Prostate gland (tissue), 2 donors: ENCODE measurements around the gene MCRIP2. TPM values are rescaled to one million over a fixed set of nuclear protein-coding genes. Genes with fewer than 3 reads are reported as not detected.

Experiments
- DNase-seq: peaks from one replicate; pipeline ENCODE4 v3.0.0-alpha.2; 2019; ENCODE audit warnings: low spot score
- H3K27ac ChIP-seq, 2 donors: fragments of 200-600 bp; sonication (generic); 2 replicates each; pipeline ENCODE4 v1.5.1; 2017 to 2019
- H3K27me3 ChIP-seq: fragments of 200-600 bp; sonication (generic); replicated peaks from 2 replicates; pipeline ENCODE4 v1.5.1; 2019; ENCODE audit not compliant: insufficient read depth
- H3K36me3 ChIP-seq, 2 donors: fragments of 200-600 bp; sonication (generic); 1 replicate in 1 of 2; 2 replicates in 1 of 2; pipeline versions ENCODE4 v1.5.1 to v1.8.1; 2017 to 2019
- H3K4me1 ChIP-seq: fragments of 200-600 bp; sonication (generic); replicated peaks from 2 replicates; pipeline ENCODE4 v1.5.1; 2019
- H3K4me3 ChIP-seq, 2 donors: fragments of 200-600 bp; sonication (generic); 2 replicates each; pipeline ENCODE4 v1.5.1; 2017 to 2019
- H3K9me3 ChIP-seq: fragments of 200-600 bp; sonication (generic); 2 replicates; pipeline ENCODE4 v1.5.1; 2017
- POLR2A ChIP-seq: fragments of 450-650 bp; IDR thresholded peaks from one replicate; pipeline ENCODE4 v1.6.1; 2016; ENCODE audit warnings: antibody characterized with exemption, mild to moderate bottlenecking
- POLR2AphosphoS5 ChIP-seq: sonication (generic); formaldehyde crosslinking; IDR thresholded peaks from one replicate; pipeline ENCODE4 v1.6.1; 2017; ENCODE audit warnings: antibody characterized with exemption
- WGBS: methylation state at CpG from one replicate; pipeline ENCODE4 v1.1.5; 2018; 5-methylcytosine and 5-hydroxymethylcytosine counted together
- intact Hi-C: fragments of 100-400 bp; cut with DNase I; formaldehyde crosslinking; loops from one replicate; pipeline ENCODE4 v1.14.2; 2022
- total RNA-seq, 2 donors: library from RNA; depleted of rRNA; stranded (reverse); fragments of >200 nt; gene quantifications; one replicate each; pipeline ENCODE4 v1.1.0, GENCODE V29; 2016
- TF ChIP-seq, protein P1 (sequence below), 4 experiments: fragments of 200-600 bp in 2 of 4; fragments of 450-650 bp in 2 of 4; sonication (generic) in 2 of 4; IDR thresholded peaks; 1 replicate in 3 of 4; 2 replicates in 1 of 4; pipeline ENCODE4 v1.5.1; 2016 to 2019; ENCODE audit warnings: antibody characterized with exemption in 4 of 4, mild to moderate bottlenecking in 2 of 4, moderate library complexity in 2 of 4

Gene MCRIP2
- total RNA-seq, 2 donors from 2014 or later: 59.5 to 61.6 TPM

DNA sequence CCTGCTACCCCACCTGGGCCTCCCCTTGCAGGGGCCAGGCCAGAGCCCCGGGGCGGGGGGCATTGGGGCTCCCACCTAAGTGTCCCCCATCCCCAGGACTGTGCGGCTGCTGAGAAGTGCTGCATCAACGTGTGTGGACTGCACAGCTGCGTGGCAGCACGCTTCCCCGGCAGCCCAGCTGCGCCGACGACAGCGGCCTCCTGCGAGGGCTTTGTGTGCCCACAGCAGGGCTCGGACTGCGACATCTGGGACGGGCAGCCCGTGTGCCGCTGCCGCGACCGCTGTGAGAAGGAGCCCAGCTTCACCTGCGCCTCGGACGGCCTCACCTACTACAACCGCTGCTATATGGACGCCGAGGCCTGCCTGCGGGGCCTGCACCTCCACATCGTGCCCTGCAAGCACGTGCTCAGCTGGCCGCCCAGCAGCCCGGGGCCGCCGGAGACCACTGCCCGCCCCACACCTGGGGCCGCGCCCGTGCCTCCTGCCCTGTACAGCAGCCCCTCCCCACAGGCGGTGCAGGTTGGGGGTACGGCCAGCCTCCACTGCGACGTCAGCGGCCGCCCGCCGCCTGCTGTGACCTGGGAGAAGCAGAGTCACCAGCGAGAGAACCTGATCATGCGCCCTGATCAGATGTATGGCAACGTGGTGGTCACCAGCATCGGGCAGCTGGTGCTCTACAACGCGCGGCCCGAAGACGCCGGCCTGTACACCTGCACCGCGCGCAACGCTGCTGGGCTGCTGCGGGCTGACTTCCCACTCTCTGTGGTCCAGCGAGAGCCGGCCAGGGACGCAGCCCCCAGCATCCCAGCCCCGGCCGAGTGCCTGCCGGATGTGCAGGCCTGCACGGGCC is 8.9 kb upstream of the MCRIP2 start:
- Histone ChIP-seq H3K27ac (no peak overlapping the region), H3K4me1 (peaks cover 9% of the 10 kb centered on the region), H3K4me3 (no peak overlapping the region), H3K9me3 (no peaks in the 10 kb centered on the region), H3K27me3 (no peaks in the 10 kb centered on the region), H3K36me3 (no peaks in the 10 kb centered on the region)
- no peak for DNase-seq
- intact Hi-C loops: no loop called here
- 92% methylated on average over 62 of the region's 67 CpGs for WGBS
- TF ChIP-seq POLR2A (no peak), POLR2AphosphoS5 (no peak)

DNA sequence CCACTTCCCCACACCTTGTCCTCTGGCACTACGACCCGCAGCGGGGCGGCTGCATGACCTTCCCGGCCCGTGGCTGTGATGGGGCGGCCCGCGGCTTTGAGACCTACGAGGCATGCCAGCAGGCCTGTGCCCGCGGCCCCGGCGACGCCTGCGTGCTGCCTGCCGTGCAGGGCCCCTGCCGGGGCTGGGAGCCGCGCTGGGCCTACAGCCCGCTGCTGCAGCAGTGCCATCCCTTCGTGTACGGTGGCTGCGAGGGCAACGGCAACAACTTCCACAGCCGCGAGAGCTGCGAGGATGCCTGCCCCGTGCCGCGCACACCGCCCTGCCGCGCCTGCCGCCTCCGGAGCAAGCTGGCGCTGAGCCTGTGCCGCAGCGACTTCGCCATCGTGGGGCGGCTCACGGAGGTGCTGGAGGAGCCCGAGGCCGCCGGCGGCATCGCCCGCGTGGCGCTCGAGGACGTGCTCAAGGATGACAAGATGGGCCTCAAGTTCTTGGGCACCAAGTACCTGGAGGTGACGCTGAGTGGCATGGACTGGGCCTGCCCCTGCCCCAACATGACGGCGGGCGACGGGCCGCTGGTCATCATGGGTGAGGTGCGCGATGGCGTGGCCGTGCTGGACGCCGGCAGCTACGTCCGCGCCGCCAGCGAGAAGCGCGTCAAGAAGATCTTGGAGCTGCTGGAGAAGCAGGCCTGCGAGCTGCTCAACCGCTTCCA is 8.1 kb upstream of the MCRIP2 start:
- WGBS: 96% methylated on average over 67 of the region's 74 CpGs
- no peak for TF ChIP-seq POLR2AphosphoS5
- TF ChIP-seq, protein P1, sequence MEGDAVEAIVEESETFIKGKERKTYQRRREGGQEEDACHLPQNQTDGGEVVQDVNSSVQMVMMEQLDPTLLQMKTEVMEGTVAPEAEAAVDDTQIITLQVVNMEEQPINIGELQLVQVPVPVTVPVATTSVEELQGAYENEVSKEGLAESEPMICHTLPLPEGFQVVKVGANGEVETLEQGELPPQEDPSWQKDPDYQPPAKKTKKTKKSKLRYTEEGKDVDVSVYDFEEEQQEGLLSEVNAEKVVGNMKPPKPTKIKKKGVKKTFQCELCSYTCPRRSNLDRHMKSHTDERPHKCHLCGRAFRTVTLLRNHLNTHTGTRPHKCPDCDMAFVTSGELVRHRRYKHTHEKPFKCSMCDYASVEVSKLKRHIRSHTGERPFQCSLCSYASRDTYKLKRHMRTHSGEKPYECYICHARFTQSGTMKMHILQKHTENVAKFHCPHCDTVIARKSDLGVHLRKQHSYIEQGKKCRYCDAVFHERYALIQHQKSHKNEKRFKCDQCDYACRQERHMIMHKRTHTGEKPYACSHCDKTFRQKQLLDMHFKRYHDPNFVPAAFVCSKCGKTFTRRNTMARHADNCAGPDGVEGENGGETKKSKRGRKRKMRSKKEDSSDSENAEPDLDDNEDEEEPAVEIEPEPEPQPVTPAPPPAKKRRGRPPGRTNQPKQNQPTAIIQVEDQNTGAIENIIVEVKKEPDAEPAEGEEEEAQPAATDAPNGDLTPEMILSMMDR (IDR thresholded peaks at IDR 0.05): no peak
- no peak for TF ChIP-seq POLR2A
- Histone ChIP-seq H3K4me3 (no peak overlapping the region), H3K27me3 (no peaks in the 10 kb centered on the region), H3K27ac (no peak overlapping the region), H3K36me3 (no peaks in the 10 kb centered on the region), H3K9me3 (no peaks in the 10 kb centered on the region), H3K4me1 (peaks cover 9% of the 10 kb centered on the region)
- no peak for DNase-seq
- intact Hi-C loops: no loop called here

DNA sequence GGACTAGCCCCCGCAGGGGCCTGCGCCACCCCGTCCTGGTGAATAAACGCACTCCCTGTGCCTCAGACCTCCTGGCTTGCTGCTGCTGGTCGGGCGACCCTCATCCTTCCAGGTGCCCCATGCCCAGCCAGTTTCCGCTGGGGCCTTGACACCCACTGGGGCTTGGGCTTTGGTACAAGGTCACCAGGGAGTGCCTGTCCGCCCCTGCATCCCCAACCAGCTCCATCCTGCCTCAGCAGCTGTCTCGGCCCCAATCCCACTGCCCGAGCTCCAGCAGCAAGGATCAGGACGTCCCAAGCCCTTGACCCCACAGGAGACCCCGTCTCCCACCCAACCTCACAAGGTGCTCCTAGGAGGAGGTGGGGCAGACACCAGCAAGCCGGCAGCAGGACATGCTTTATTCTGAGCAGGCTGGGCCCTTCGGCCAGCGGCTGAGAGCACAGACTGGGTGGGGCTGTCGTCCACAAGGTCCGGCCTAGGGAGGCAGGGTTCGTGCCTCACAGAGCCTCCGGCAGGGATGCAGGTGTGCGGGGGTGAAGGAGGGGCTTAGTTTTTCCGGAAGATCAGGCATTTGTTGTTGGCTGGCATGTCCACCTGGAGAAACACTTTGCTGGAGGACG is 7.5 kb upstream of the MCRIP2 start:
- Histone ChIP-seq H3K4me3 (no peak overlapping the region), H3K4me1 (peaks cover 9% of the 10 kb centered on the region), H3K9me3 (no peaks in the 10 kb centered on the region), H3K27ac (no peak overlapping the region), H3K36me3 (no peaks in the 10 kb centered on the region), H3K27me3 (no peaks in the 10 kb centered on the region)
- DNase-seq: no peak
- WGBS: 89% methylated on average over 22 of the region's 22 CpGs
- intact Hi-C loops: no loop called here
- TF ChIP-seq POLR2A (no peak), POLR2AphosphoS5 (no peak)
- TF ChIP-seq, protein P1 (IDR thresholded peaks at IDR 0.05): no peak

DNA sequence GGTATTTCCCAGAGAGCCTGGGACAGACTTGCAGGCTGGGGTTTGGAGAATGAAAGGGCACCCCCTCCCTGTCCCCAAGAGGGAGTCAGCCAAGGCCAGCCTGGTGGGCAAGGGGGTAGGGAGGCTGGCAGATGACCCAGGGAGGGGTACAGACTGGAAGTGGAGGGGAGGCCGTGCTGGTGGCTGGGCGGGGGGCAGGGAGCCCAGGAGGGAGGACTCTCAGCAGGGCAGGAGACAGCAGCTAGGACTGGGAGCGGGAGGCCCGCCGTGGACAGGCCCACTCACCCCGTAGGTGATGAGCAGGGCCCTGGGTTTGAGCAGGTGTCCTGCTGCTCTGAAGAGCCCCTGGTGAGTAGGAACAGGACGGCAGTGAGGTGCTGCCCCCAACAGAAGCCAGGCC is 6.6 kb upstream of the MCRIP2 start:
- Histone ChIP-seq H3K36me3 (no peaks in the 10 kb centered on the region), H3K27ac (no peak overlapping the region), H3K27me3 (no peaks in the 10 kb centered on the region), H3K9me3 (no peaks in the 10 kb centered on the region), H3K4me3 (peak overlapping the region in 1 of 2 donors; percentile 64), H3K4me1 (peaks cover 9% of the 10 kb centered on the region)
- TF ChIP-seq POLR2AphosphoS5 (no peak), POLR2A (no peak)
- TF ChIP-seq, protein P1 (IDR thresholded peaks at IDR 0.05): no peak
- WGBS: 88% methylated on average over 7 of the region's 7 CpGs
- intact Hi-C loops: no loop called here
- no peak for DNase-seq

DNA sequence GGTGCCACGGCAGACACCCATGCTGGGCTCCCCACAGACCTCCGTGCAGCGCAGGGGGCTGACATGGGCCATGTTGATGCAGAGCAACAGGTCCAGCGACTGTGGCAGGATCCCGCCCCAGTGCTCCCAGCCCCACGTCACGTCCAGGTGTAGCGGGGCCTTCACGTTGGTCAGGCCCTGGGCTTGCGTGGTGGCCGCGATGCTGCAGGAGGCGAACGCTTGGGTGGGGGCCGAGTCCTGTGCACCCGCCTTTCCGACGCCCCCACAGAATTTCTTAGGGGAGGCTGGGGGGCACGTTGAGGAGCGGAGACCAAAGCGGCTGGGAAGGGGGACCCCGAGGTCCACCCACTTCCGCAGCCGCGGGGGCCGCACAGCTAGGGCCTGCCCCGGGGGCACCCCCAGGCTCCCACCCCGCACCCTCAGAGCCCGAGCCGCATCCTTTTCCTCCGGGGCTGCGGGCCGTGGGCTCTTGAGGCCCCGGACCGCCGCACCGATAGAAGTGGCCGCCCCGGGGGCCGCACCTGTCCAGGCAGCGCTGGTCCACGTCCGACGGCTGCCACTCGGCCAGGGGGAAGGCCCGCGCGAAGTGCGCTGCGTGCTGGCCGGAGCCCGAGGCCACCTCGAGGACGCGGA is 5.9 kb upstream of the MCRIP2 start:
- peak overlapping the region; percentile 97 for H3K27ac ChIP-seq
- H3K9me3 ChIP-seq: no peaks in the 10 kb centered on the region
- H3K27me3 ChIP-seq: no peaks in the 10 kb centered on the region
- DNase-seq: no peak
- intact Hi-C loops: loop anchor here (2.0 kb wide), 1 partner anchor 47 kb away; no protein-coding TSS in a partner anchor
- peak overlapping the region; percentile 49 to 64 for H3K4me3 ChIP-seq
- WGBS: 3% methylated on average over 52 of the region's 55 CpGs
- H3K36me3 ChIP-seq: no peaks in the 10 kb centered on the region
- no peak for TF ChIP-seq POLR2A
- no peak for TF ChIP-seq POLR2AphosphoS5
- TF ChIP-seq, protein P1 (IDR thresholded peaks at IDR 0.05): no peak
- H3K4me1 ChIP-seq: peaks cover 9% of the 10 kb centered on the region
